SK-N-SH (cell line): ENCODE measurements around the gene LPCAT1.

ENCODE experiments used
- FOXJ3 ChIP-seq: sonication (generic); formaldehyde crosslinking; IDR thresholded peaks from 2 replicates; pipeline ENCODE4 v1.5.1; 2020; ENCODE audit warnings: mild to moderate bottlenecking, missing genetic modification reagents
- FOXM1 ChIP-seq: IDR thresholded peaks from 2 replicates; pipeline ENCODE4 v1.4.0; 2012; ENCODE audit warnings: low read depth, mild to moderate bottlenecking
- GABPA ChIP-seq: IDR thresholded peaks from 2 replicates; pipeline ENCODE4 v1.4.0; 2012; ENCODE audit warnings: low read depth, mild to moderate bottlenecking
- RFX5 ChIP-seq: IDR thresholded peaks from 2 replicates; pipeline ENCODE4 v1.6.1; 2012; ENCODE audit warnings: mild to moderate bottlenecking, improper control_type of control experiment, low read length
- SMC3 ChIP-seq: IDR thresholded peaks from 2 replicates; pipeline ENCODE4 v1.6.1; 2012; ENCODE audit warnings: low read depth, low read length, improper control_type of control experiment
- TAF1 ChIP-seq: IDR thresholded peaks from 2 replicates; pipeline ENCODE4 v1.6.1; 2012; ENCODE audit warnings: low read depth, mild to moderate bottlenecking, low read length, moderate library complexity, borderline replicate concordance
- TCF12 ChIP-seq: IDR thresholded peaks from 2 replicates; pipeline ENCODE4 v1.4.0; 2012
- USF1 ChIP-seq: IDR thresholded peaks from 2 replicates; pipeline ENCODE4 v1.4.0; 2012; ENCODE audit warnings: low read depth, borderline replicate concordance
- YY1 ChIP-seq: IDR thresholded peaks from 2 replicates; pipeline ENCODE4 v1.4.0; 2012; ENCODE audit warnings: low read depth, mild to moderate bottlenecking
- TF ChIP-seq, protein P1 (sequence below): fragments of 200-600 bp; sonication (generic); IDR thresholded peaks from 2 replicates; pipeline ENCODE4 v1.6.1; 2017; ENCODE audit warnings: antibody characterized with exemption, mild to moderate bottlenecking, moderate library complexity

DNA sequence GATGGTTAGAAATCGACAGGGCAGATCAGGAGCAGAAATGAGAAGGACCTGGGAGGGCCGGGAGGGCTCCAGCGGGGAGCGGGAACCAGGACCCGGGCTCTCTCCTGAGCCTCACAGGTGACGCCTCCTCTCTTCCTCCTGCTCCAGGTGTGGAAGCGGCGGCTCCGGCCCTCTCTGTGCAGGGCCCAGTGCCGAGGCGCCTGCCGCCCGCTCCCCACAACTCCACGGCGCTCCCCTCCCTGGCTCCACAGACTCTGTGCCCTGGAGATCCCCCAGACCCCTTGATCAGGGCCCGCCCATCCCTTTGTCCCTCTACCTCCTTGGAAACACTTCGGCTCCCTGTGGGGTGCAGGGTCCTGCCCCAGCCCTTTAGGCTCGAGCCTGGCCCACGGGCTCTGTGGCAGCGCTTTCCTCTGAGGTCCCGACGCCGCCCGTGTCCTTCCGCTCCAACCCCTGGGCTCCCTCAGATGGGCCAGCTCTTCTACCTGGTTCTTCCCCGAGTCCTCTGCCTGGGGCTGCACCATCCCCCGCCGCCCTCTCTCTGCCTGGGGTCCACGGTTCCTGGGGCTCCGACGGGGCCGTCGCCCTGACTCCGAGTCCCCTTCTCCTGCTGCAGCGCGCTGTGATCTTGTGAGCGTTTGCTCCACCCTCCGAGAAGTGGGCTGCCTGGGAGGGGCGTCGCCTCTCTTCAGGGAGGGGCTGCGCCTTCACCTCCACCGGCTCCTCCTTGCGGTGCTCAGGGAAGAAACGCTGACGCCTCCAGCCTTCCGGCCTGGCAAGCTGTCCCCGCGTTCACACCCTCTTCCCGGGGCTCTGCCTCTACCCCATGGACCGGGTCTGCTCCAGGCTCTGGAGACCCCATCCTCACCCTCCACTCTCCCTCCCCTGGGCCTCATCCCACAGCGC, 56.2 kb downstream of the LPCAT1 start:
- TF ChIP-seq, protein P1, sequence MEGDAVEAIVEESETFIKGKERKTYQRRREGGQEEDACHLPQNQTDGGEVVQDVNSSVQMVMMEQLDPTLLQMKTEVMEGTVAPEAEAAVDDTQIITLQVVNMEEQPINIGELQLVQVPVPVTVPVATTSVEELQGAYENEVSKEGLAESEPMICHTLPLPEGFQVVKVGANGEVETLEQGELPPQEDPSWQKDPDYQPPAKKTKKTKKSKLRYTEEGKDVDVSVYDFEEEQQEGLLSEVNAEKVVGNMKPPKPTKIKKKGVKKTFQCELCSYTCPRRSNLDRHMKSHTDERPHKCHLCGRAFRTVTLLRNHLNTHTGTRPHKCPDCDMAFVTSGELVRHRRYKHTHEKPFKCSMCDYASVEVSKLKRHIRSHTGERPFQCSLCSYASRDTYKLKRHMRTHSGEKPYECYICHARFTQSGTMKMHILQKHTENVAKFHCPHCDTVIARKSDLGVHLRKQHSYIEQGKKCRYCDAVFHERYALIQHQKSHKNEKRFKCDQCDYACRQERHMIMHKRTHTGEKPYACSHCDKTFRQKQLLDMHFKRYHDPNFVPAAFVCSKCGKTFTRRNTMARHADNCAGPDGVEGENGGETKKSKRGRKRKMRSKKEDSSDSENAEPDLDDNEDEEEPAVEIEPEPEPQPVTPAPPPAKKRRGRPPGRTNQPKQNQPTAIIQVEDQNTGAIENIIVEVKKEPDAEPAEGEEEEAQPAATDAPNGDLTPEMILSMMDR = no peak
- no peak for TF ChIP-seq TAF1
- TF ChIP-seq RFX5 = no peak
- no peak for TF ChIP-seq SMC3
- no peak for TF ChIP-seq USF1
- no peak for TF ChIP-seq GABPA
- TF ChIP-seq TCF12 = no peak
- no peak for TF ChIP-seq YY1
- no peak for TF ChIP-seq FOXM1
- TF ChIP-seq FOXJ3 (CRISPR knock-in tag) = no peak
